HepG2 (cell line): Measurements from ENCODE around the gene OPRL1. TPM values are rescaled to one million over a fixed set of nuclear protein-coding genes. Genes with fewer than 3 reads are reported as not detected.
A peak's percentile ranks its signal among the peaks of the same experiment; 100 is the strongest.

ENCODE experiments used
- AKNA ChIP-seq: sonication (generic); formaldehyde crosslinking; IDR thresholded peaks from 2 replicates; pipeline ENCODE4 v1.4.0; 2020; ENCODE audit warnings: missing genetic modification reagents, borderline replicate concordance
- ARNT2 ChIP-seq: sonication (generic); formaldehyde crosslinking; IDR thresholded peaks from 2 replicates; pipeline ENCODE4 v1.8.0; 2022; ENCODE audit warnings: mild to moderate bottlenecking, low read depth, missing genetic modification reagents, moderate library complexity
- ATRX ChIP-seq: sonication (generic); formaldehyde crosslinking; IDR thresholded peaks from 2 replicates; pipeline ENCODE4 v1.4.0; 2020; ENCODE audit warnings: missing genetic modification reagents, borderline replicate concordance
- CHD4 ChIP-seq: fragments of 200-600 bp; sonication (generic); IDR thresholded peaks from 2 replicates; pipeline ENCODE4 v1.7.0; 2017; ENCODE audit warnings: mild to moderate bottlenecking, low read length, borderline replicate concordance
- HMGXB4 ChIP-seq, 2 experiments: sonication (generic) in 1 of 2; formaldehyde crosslinking in 1 of 2; IDR thresholded peaks; 2 replicates each; pipeline versions ENCODE4 v1.4.0 to v1.6.1; 2018 to 2020; ENCODE audit warnings: missing genetic modification reagents in 2 of 2, borderline replicate concordance in 1 of 2, low read depth in 1 of 2, mild to moderate bottlenecking in 1 of 2, missing biosample characterization in 1 of 2
- MTF1 ChIP-seq: sonication (generic); formaldehyde crosslinking; IDR thresholded peaks from 2 replicates; pipeline ENCODE4 v1.5.0; 2020; ENCODE audit warnings: missing genetic modification reagents
- MXD1 ChIP-seq: sonication (generic); formaldehyde crosslinking; IDR thresholded peaks from 2 replicates; pipeline ENCODE4 v1.4.0; 2020; ENCODE audit warnings: mild to moderate bottlenecking, missing genetic modification reagents
- NR2F6 ChIP-seq, 2 experiments: IDR thresholded peaks; 2 replicates each; pipeline ENCODE4 v1.6.1; 2016; ENCODE audit warnings: antibody characterized with exemption in 1 of 2, mild to moderate bottlenecking in 1 of 2
- PHF8 ChIP-seq: sonication (generic); formaldehyde crosslinking; IDR thresholded peaks from 2 replicates; pipeline ENCODE4 v1.5.0; 2020; ENCODE audit warnings: missing genetic modification reagents
- RFXAP ChIP-seq: sonication (generic); formaldehyde crosslinking; IDR thresholded peaks from 2 replicates; pipeline ENCODE4 v1.4.0; 2020; ENCODE audit warnings: missing genetic modification reagents, borderline replicate concordance
- TGIF2 ChIP-seq: IDR thresholded peaks from 2 replicates; pipeline ENCODE4 v1.6.1; 2016; ENCODE audit warnings: control low read depth, missing compliant biosample characterization
- ZIK1 ChIP-seq: sonication (generic); formaldehyde crosslinking; IDR thresholded peaks from 2 replicates; pipeline ENCODE4 v1.5.0; 2020; ENCODE audit warnings: mild to moderate bottlenecking, low read depth, missing genetic modification reagents, borderline replicate concordance
- ZNF329 ChIP-seq: sonication (generic); formaldehyde crosslinking; IDR thresholded peaks from 2 replicates; pipeline ENCODE4 v1.9.0; 2021; ENCODE audit warnings: low read depth, mild to moderate bottlenecking, missing genetic modification reagents
- ZNF567 ChIP-seq: sonication (generic); formaldehyde crosslinking; IDR thresholded peaks from 2 replicates; pipeline ENCODE4 v1.8.1; 2023; ENCODE audit warnings: mild to moderate bottlenecking, missing genetic modification reagents, borderline replicate concordance
- ZNF577 ChIP-seq: sonication (generic); formaldehyde crosslinking; IDR thresholded peaks from 2 replicates; pipeline ENCODE4 v1.4.0; 2020; ENCODE audit warnings: mild to moderate bottlenecking, low read depth, missing genetic modification reagents, borderline replicate concordance
- ZNF775 ChIP-seq: sonication (generic); formaldehyde crosslinking; IDR thresholded peaks from 2 replicates; pipeline ENCODE4 v1.4.0; 2020; ENCODE audit warnings: missing genetic modification reagents, mild to moderate bottlenecking, moderate library complexity, borderline replicate concordance
- polyA plus RNA-seq, 8 experiments: library from polyadenylated mRNA; depleted of rRNA in 3 of 8; stranded (reverse) in 7 of 8; unstranded in 1 of 8; fragments of >200 nt; fragmentation: Illumina TruSeq in 4 of 8; extraction: Trizol in 4 of 8; gene quantifications; 2 replicates each; pipeline versions ENCODE4 v1.2.1 to v1.2.3, GENCODE V29; 2011 to 2016; ENCODE audit warnings: low read depth in 4 of 8, missing spikeins in 1 of 8, mixed read lengths in 1 of 8; ENCODE audit not compliant: insufficient read depth in 1 of 8
- total RNA-seq, 5 experiments: library from RNA; depleted of rRNA; stranded (reverse); fragments of >200 nt; fragmentation: Illumina TruSeq; extraction: Trizol; gene quantifications; 2 replicates each; pipeline ENCODE4 v1.2.3, GENCODE V29; 2016; ENCODE audit warnings: low read depth in 1 of 5
- TF ChIP-seq, protein P1 (sequence below): sonication (generic); formaldehyde crosslinking; IDR thresholded peaks from 2 replicates; pipeline ENCODE4 v1.4.0; 2020; ENCODE audit warnings: missing genetic modification reagents

Gene OPRL1
- total and polyA plus RNA-seq, 2 of the 13 experiments (the other 11 are each of a cell fraction or from before 2014, with no cell fraction given): 0.35 to 0.71 TPM

- no peak for TF ChIP-seq AKNA (CRISPR knock-in tag)
- TF ChIP-seq TGIF2 (CRISPR knock-in tag): peak; percentile 46; the same call in 1 of the 2 replicates
- TF ChIP-seq ZNF577 (CRISPR knock-in tag): no peak
- TF ChIP-seq ATRX: no peak
- TF ChIP-seq ZNF775 (CRISPR knock-in tag): 0 out of 2 replicates have a peak, but pooled peaks have one; percentile 82
- no peak for TF ChIP-seq NR2F6 (IDR thresholded peaks at IDR 0.05)
- TF ChIP-seq NR2F6 (CRISPR knock-in tag; IDR thresholded peaks at IDR 0.05): peak; percentile 69; the same call in 1 of the 2 replicates
- peak; percentile 85 for TF ChIP-seq RFXAP (CRISPR knock-in tag)
- no peak; the same call in 1 of the 2 replicates for TF ChIP-seq ZNF329 (CRISPR knock-in tag)
- TF ChIP-seq ARNT2 (CRISPR knock-in tag): 0 out of 2 replicates have a peak, but pooled peaks have one; percentile 46
- 0 out of 2 replicates have a peak, but pooled peaks have one; percentile 57 for TF ChIP-seq ZIK1 (CRISPR knock-in tag)
- TF ChIP-seq, protein P1, sequence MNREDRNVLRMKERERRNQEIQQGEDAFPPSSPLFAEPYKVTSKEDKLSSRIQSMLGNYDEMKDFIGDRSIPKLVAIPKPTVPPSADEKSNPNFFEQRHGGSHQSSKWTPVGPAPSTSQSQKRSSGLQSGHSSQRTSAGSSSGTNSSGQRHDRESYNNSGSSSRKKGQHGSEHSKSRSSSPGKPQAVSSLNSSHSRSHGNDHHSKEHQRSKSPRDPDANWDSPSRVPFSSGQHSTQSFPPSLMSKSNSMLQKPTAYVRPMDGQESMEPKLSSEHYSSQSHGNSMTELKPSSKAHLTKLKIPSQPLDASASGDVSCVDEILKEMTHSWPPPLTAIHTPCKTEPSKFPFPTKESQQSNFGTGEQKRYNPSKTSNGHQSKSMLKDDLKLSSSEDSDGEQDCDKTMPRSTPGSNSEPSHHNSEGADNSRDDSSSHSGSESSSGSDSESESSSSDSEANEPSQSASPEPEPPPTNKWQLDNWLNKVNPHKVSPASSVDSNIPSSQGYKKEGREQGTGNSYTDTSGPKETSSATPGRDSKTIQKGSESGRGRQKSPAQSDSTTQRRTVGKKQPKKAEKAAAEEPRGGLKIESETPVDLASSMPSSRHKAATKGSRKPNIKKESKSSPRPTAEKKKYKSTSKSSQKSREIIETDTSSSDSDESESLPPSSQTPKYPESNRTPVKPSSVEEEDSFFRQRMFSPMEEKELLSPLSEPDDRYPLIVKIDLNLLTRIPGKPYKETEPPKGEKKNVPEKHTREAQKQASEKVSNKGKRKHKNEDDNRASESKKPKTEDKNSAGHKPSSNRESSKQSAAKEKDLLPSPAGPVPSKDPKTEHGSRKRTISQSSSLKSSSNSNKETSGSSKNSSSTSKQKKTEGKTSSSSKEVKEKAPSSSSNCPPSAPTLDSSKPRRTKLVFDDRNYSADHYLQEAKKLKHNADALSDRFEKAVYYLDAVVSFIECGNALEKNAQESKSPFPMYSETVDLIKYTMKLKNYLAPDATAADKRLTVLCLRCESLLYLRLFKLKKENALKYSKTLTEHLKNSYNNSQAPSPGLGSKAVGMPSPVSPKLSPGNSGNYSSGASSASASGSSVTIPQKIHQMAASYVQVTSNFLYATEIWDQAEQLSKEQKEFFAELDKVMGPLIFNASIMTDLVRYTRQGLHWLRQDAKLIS (CRISPR knock-in tag): peak; percentile 86; the same call in 1 of the 2 replicates
- peak; percentile 77 to 80; a peak in 2 of 4 replicates for TF ChIP-seq HMGXB4 (CRISPR knock-in tag; IDR thresholded peaks at IDR 0.05; ENCODE audit: borderline replicate concordance in 1 of 2, low read depth in 1 of 2)
- TF ChIP-seq CHD4: no peak
- TF ChIP-seq PHF8 (CRISPR knock-in tag): peak; percentile 76
- peak; percentile 62; the same call in 1 of the 2 replicates for TF ChIP-seq MXD1 (CRISPR knock-in tag)
- TF ChIP-seq MTF1: no peak
- TF ChIP-seq ZNF567: peak; percentile 94; the same call in 1 of the 2 replicates
These were observed 43.9 kb upstream of the OPRL1 start, which contains the start of gene C20orf204 (continued) for GRCh38 chr20:64035933-64036345.
